ENCODE measurements around the gene DEFB132. TPM values are rescaled to one million over a fixed set of nuclear protein-coding genes. Genes with fewer than 3 reads are reported as not detected.

Gene DEFB132
- total and polyA plus RNA-seq, 2 of the 8 experiments (the other 6 are each of a cell fraction or from before 2014, with no cell fraction given) = not detected

DNA sequence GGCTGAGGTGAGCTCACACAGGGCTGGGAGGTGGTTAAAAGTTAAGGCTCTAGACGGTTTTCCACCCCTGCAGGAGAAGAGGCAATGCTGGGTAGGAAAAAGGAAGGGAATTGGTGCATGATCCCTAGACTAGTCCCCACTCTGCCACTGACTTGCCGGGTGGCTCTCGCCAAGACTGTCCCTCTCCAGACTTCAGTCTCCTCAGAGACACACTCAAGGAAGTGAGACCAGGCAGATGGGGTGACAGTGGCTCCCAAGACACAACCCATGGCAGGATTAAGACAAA is 19.9 kb downstream of the DEFB132 start (continued):
- TF ChIP-seq, protein P1, sequence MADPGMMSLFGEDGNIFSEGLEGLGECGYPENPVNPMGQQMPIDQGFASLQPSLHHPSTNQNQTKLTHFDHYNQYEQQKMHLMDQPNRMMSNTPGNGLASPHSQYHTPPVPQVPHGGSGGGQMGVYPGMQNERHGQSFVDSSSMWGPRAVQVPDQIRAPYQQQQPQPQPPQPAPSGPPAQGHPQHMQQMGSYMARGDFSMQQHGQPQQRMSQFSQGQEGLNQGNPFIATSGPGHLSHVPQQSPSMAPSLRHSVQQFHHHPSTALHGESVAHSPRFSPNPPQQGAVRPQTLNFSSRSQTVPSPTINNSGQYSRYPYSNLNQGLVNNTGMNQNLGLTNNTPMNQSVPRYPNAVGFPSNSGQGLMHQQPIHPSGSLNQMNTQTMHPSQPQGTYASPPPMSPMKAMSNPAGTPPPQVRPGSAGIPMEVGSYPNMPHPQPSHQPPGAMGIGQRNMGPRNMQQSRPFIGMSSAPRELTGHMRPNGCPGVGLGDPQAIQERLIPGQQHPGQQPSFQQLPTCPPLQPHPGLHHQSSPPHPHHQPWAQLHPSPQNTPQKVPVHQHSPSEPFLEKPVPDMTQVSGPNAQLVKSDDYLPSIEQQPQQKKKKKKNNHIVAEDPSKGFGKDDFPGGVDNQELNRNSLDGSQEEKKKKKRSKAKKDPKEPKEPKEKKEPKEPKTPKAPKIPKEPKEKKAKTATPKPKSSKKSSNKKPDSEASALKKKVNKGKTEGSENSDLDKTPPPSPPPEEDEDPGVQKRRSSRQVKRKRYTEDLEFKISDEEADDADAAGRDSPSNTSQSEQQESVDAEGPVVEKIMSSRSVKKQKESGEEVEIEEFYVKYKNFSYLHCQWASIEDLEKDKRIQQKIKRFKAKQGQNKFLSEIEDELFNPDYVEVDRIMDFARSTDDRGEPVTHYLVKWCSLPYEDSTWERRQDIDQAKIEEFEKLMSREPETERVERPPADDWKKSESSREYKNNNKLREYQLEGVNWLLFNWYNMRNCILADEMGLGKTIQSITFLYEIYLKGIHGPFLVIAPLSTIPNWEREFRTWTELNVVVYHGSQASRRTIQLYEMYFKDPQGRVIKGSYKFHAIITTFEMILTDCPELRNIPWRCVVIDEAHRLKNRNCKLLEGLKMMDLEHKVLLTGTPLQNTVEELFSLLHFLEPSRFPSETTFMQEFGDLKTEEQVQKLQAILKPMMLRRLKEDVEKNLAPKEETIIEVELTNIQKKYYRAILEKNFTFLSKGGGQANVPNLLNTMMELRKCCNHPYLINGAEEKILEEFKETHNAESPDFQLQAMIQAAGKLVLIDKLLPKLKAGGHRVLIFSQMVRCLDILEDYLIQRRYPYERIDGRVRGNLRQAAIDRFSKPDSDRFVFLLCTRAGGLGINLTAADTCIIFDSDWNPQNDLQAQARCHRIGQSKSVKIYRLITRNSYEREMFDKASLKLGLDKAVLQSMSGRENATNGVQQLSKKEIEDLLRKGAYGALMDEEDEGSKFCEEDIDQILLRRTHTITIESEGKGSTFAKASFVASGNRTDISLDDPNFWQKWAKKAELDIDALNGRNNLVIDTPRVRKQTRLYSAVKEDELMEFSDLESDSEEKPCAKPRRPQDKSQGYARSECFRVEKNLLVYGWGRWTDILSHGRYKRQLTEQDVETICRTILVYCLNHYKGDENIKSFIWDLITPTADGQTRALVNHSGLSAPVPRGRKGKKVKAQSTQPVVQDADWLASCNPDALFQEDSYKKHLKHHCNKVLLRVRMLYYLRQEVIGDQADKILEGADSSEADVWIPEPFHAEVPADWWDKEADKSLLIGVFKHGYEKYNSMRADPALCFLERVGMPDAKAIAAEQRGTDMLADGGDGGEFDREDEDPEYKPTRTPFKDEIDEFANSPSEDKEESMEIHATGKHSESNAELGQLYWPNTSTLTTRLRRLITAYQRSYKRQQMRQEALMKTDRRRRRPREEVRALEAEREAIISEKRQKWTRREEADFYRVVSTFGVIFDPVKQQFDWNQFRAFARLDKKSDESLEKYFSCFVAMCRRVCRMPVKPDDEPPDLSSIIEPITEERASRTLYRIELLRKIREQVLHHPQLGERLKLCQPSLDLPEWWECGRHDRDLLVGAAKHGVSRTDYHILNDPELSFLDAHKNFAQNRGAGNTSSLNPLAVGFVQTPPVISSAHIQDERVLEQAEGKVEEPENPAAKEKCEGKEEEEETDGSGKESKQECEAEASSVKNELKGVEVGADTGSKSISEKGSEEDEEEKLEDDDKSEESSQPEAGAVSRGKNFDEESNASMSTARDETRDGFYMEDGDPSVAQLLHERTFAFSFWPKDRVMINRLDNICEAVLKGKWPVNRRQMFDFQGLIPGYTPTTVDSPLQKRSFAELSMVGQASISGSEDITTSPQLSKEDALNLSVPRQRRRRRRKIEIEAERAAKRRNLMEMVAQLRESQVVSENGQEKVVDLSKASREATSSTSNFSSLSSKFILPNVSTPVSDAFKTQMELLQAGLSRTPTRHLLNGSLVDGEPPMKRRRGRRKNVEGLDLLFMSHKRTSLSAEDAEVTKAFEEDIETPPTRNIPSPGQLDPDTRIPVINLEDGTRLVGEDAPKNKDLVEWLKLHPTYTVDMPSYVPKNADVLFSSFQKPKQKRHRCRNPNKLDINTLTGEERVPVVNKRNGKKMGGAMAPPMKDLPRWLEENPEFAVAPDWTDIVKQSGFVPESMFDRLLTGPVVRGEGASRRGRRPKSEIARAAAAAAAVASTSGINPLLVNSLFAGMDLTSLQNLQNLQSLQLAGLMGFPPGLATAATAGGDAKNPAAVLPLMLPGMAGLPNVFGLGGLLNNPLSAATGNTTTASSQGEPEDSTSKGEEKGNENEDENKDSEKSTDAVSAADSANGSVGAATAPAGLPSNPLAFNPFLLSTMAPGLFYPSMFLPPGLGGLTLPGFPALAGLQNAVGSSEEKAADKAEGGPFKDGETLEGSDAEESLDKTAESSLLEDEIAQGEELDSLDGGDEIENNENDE (IDR thresholded peaks at IDR 0.05; ENCODE audit: insufficient replicate concordance, low read length) = no peak
- TF ChIP-seq HDAC6 (IDR thresholded peaks at IDR 0.05; ENCODE audit: low read depth, low read length) = no peak
- TF ChIP-seq SP4 (IDR thresholded peaks at IDR 0.05; ENCODE audit: low read length) = no peak
- TF ChIP-seq SUZ12 (IDR thresholded peaks at IDR 0.05; ENCODE audit: low read length) = no peak
- no peak for TF ChIP-seq JUND (IDR thresholded peaks at IDR 0.05; ENCODE audit: low read length)
- no peak for TF ChIP-seq SIX5 (IDR thresholded peaks at IDR 0.05; ENCODE audit: low read depth, low read length)
- no peak for TF ChIP-seq SRF (IDR thresholded peaks at IDR 0.05; ENCODE audit: low read depth, low read length)
- TF ChIP-seq NRF1 (IDR thresholded peaks at IDR 0.05; ENCODE audit: low read depth, low read length) = no peak
